Measurements from ENCODE around the gene TFAP2A. TPM values are rescaled to one million over a fixed set of nuclear protein-coding genes. Genes with fewer than 3 reads are reported as not detected.

The TFAP2A gene
- total RNA-seq, 1 experiment from 2014 or later = 0.42 TPM

GRCh38 chr6:10405513-10405900 lies 9.4 kb downstream of the TFAP2A start:
- ChIA-PET POLR2A (no interaction called here), CTCF (interaction anchor here (1.6 to 2.6 kb wide), 3 partner anchors 9 to 15 kb away, joined by 4 to 30 read pairs (median 5); partner anchors contain the start of gene TFAP2A)
- TF ChIP-seq AFF4 (CRISPR knock-in tag; IDR thresholded peaks at IDR 0.05; ENCODE audit: borderline replicate concordance) (no peak), ZNF232 (CRISPR knock-in tag; IDR thresholded peaks at IDR 0.05) (no peak), CDX4 (CRISPR knock-in tag; IDR thresholded peaks at IDR 0.05; ENCODE audit: borderline replicate concordance) (no peak), SMAD4 (CRISPR knock-in tag; IDR thresholded peaks at IDR 0.05) (no peak), E2F5 (CRISPR knock-in tag; IDR thresholded peaks at IDR 0.05) (no peak), ZNF263 (CRISPR knock-in tag; IDR thresholded peaks at IDR 0.05; ENCODE audit: low read depth) (no peak), ELF4 (CRISPR knock-in tag; IDR thresholded peaks at IDR 0.05; ENCODE audit: low read depth) (no peak), IRF2 (CRISPR knock-in tag; IDR thresholded peaks at IDR 0.05; ENCODE audit: borderline replicate concordance, low read depth) (no peak), ZNF281 (CRISPR knock-in tag; IDR thresholded peaks at IDR 0.05) (no peak), NFYB (CRISPR knock-in tag; conservative IDR thresholded peaks at IDR 0.05; ENCODE audit: low read depth) (no peak)
- ATAC-seq = no peak
- no peaks in the 10 kb centered on the region for H3K36me3 Mint-ChIP-seq
- no peak overlapping the region for H3K27ac Mint-ChIP-seq
- H3K9me3 Mint-ChIP-seq = no peaks in the 10 kb centered on the region
- no peak for DNase-seq (ENCODE audit: low spot score)
- peak overlapping the region; percentile 83 for H3K4me3 Mint-ChIP-seq
- H3K4me1 Mint-ChIP-seq = peaks cover 87% of the 10 kb centered on the region
- peaks cover 92% of the 10 kb centered on the region for H3K27me3 Mint-ChIP-seq (ENCODE audit: low read depth)

GRCh38 chr6:10404799-10405512 lies 9.9 kb downstream of the TFAP2A start:
- Mint-ChIP-seq H3K9me3 (no peaks in the 10 kb centered on the region), H3K4me1 (peaks cover 87% of the 10 kb centered on the region), H3K27me3 (ENCODE audit: low read depth) (peaks cover 92% of the 10 kb centered on the region), H3K27ac (0 out of 2 replicates have a peak overlapping the region, but pooled peaks have one; percentile 61), H3K4me3 (peak overlapping the region; percentile 83), H3K36me3 (no peaks in the 10 kb centered on the region)
- CTCF ChIA-PET = interaction anchor here (1.0 to 2.6 kb wide), 4 partner anchors 9 to 20 kb away, joined by 4 to 30 read pairs (median 8); partner anchors contain the start of gene TFAP2A
- DNase-seq (ENCODE audit: low spot score) (no peak), ATAC-seq (peak; percentile 4)
- POLR2A ChIA-PET = interaction anchor here (0.9 to 1.0 kb wide), 3 partner anchors 14 to 23 kb away, joined by 3 to 5 read pairs (median 3); no protein-coding TSS in a partner anchor
- TF ChIP-seq KAT7 (CRISPR knock-in tag; IDR thresholded peaks at IDR 0.05; ENCODE audit: borderline replicate concordance) (no peak), GTF2I (CRISPR knock-in tag; conservative IDR thresholded peaks at IDR 0.05) (no peak), FOXK1 (CRISPR knock-in tag; IDR thresholded peaks at IDR 0.05) (no peak), NR2C2 (CRISPR knock-in tag; IDR thresholded peaks at IDR 0.05) (peak; percentile 10; the same call in 1 of the 2 replicates), ATF1 (CRISPR knock-in tag; IDR thresholded peaks at IDR 0.05) (no peak), JAZF1 (CRISPR knock-in tag; IDR thresholded peaks at IDR 0.05) (no peak), ZNF425 (CRISPR knock-in tag; conservative IDR thresholded peaks at IDR 0.05) (no peak), ZBTB21 (CRISPR knock-in tag; IDR thresholded peaks at IDR 0.05; ENCODE audit: borderline replicate concordance) (no peak), E2F4 (CRISPR knock-in tag; IDR thresholded peaks at IDR 0.05; ENCODE audit: borderline replicate concordance, low read depth) (no peak), GABPB1 (CRISPR knock-in tag; IDR thresholded peaks at IDR 0.05) (no peak), CBFB (CRISPR knock-in tag; IDR thresholded peaks at IDR 0.05; ENCODE audit: low read depth) (no peak)

Measured in WTC11 (cell line).